ENCODE measurements around the gene HOMER2.

HOMER2 gene

GRCh38 chr15:82855286-82856100 is 97.0 kb downstream of the HOMER2 start:
- no peak for DNase-seq

- no peak for DNase-seq
Observed at GRCh38 chr15:82854554-82854953, 98.0 kb downstream of the HOMER2 start.

DNA sequence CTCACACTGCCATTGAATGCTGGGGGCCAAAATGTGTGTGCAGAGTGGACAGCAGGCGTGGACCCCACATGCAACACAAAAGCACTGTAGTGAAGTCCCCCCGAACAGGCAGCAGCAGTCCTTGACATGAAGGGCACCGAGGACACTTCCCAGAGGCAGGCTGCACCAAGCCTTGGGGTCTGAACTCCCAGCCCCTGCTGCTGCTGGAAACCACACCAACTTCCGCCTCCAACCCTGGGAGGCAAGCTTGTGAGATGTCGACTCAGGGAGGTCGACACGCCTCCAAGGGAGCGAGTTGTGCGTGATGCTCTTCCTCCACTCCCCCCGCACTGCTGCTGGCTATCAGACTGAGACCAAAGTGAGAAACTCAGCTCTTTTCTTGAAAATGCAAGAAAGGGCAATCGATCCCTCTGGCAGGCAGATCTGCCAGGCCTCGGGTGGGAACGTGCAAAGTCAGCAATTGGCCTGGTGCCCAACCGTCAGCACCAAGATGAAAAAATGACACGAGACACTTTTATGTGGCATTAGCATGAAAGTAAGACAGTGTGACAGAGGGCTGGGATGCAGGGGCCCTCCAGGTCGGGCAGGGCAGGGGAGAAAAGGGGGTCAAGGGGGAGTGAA is 99.5 kb downstream of the HOMER2 start:
- DNase-seq, result no peak

DNA sequence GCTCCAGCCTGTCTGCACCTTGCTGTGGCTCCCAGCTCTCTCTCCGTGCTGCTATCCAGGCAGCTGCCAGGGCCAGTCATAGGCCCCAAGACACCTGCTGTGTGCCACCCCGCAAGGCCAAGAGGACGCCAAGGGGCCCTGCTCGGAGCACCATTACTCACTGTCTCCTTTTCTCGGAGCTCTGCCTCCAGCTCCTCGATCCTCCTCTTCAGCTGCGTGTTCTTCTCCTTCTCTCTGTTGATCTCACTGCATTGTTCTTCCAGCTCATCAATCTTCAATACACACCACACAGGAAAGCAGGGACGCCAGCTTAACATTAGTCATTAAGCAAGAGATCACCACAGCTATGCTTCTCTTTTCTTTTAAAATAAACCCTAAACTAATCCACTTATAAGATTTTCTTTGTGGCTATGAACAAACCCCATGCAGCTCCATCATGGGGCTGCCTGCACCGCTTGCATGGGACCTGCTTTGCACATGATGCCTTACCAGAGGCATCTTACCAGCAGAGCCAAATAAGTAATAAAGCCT is 100.5 kb downstream of the HOMER2 start:
- DNase-seq, result no peak

DNA sequence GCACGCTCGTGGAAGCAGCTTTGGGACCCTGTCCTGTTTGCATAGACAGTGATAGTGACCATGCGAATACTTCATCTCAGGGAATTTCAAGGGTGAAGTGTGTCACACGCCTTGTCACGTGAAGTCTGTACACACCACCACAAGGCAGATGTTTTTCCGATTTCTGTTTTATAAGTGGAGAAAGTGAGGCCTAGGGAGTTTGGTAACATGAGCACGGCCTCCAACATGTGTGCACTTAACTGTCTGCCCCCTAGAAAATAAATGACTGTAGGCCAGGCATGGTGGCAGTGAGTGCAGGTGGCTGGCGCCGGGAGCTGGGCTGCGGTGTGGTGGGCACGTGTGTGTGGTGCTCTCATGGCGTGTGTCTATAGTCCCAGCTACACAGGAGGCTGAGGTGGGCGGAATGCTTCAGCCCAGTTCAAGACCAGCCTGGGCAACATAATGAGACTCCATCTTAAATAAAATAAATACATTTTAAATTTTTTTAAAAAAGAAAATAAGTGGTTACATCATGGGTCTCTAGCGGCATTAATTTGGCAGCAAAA is 101.1 kb downstream of the HOMER2 start:
- no peak for DNase-seq

GRCh38 chr15:82850731-82851130 is 101.8 kb downstream of the HOMER2 start:
- DNase-seq, result no peak

DNA sequence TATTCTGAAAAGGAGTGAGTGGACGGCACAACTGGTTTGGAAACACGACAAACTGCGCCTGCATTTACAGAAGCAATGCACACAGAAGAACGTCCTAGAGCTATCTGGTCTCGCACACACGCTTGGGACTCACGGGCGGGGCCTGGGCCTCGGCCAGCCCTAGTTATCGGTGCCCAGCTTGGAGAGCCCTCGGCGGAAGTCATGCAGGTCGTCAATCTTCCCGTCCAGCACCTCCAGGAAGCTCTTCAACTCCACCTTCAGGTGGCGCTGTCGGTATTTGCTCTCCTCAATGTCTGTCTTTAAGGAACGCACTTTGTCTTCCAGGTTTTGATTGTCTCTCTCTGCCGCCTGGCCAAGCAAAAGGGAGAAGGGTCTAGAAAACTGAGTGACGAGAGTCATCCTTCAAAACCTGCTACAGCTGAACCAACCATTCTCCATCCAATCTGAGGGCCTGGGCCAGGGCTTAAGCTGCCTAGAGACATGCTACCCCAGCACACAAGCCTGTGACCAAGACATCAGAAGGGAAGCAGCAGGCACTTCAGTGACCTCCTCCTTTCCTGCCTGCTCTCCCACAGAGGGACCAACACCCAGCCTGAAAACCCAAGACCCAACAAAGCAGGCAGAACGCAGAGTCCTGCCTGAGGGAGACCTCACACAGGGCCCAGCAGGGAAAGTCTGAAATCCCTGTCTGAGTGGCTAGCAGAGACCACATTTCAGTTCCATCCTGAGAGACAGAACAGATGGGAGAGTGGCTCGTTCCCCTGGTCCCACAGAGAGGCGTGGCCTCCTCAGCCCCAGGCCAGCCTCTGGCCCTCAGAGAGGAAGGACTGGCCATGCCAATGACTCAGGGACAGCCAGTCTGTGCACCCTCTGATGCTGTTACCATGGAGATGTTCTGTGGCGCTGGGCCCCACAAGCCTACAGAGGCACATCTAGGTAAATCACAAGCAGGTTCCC is 102.7 kb downstream of the HOMER2 start:
- DNase-seq, result no peak

DNA sequence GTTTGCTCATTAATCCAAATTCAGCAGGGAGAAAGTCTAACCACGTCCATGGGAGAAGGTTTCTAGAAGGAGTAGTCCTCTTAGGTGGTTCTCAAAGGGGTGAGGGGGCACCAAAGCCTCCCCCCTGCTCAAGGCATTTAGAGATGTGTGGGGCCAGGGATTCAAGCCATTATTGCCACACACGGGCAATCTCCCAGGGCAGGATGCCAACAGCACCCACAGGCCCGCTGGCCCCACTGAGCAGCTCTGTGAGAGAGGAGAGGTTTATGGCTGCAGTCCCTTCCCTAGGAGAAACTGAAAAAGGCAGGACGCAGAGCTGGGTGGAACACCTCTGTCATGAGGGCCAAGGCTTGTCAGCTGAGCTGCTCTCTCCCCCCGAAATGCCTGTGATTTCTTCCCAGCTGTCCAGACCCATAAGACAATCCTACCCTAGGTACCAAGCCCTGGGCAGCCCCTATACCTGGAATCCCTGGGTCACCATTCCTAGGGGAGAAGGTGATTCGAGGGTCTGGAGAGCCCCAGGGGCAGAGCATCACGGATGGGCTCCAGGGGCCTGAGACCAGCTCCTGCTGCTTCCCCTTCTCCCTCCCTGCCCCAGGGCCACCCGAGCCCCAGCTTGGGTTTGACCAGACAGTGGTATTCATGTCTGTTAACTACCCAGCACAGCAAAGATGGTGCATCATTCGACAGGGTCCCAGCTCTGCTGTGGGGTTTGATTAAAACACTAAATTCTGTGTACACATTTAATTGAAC is 104.1 kb downstream of the HOMER2 start:
- no peak for DNase-seq

DNA sequence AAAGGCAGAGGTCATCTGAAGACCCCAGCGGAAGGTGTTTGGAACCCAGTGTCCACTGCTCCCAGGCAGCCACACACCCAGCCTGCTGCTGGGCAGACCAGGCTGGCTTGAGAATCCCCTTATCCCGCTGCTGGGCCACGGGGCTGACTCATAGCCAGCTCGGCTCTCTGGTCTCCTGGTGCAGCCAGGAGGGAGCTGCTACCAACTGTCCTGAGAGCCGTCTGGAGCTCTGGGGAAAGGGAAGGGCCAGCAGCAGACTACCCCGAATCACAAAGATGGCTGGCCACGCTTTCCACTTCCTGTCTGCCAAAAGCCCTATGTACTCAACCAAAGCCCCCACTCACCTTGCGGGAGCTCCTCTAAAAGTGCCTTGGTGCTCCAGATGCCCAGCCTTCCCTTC is 104.8 kb downstream of the HOMER2 start:
- DNase-seq, result no peak

- no peak for DNase-seq
Observed at GRCh38 chr15:82846621-82847020, 105.9 kb downstream of the HOMER2 start.

- DNase-seq, result no peak
Observed at GRCh38 chr15:82845686-82846085, 106.8 kb downstream of the HOMER2 start.

- no peak for DNase-seq
Observed at GRCh38 chr15:82843566-82843965, 109.0 kb downstream of the HOMER2 start.

- DNase-seq, result no peak
Observed at GRCh38 chr15:82840166-82840565, 112.4 kb downstream of the HOMER2 start.

DNA sequence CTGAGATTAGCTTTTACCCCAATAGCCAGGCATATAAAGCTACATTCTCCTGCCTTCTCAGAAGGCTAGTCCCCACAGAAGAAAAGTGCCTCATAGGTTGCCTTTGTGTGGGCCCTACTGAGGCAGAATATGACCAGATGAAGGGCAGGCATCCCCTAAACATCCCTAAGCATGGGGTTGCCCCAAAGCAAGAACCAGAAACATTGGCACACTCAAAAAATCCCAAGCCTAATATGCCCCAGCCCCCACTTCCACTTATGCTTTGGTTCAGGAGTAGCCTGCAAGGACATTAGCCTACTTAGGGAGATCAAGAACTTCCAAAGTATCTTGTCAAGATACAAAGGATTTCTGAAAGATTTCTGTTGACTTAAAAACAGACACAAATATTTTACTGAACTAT is 113.4 kb downstream of the HOMER2 start:
- no peak for DNase-seq

DNA sequence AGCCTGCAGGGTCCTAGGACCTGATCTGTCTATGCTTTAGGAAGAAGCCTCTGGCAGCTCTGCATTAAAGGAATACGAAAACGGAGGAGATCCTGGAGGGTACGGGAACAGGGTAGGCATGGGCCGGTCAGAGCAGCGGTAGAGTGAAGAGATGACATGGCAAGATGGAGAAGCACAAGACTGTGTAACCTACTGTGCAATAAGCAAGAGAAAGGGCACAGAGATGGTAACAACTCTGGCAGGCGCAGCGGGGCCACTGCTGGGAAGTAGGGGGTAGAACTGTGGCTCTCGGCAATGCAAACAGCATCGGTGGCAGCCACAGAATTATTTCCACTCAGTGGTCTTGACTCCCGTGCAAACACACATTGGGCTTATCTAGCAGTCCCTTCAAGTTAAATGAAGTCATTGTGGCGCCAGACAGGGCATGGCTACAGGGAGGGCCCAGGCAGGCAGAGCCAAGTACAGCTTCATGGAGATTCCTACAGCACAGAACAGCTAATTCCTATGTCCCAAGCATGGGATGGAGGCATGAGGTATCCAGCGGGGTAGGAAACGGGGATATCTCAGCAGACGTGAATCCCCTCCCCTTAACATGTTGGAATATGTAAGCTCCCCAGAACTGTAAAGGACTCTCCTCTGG is 114.3 kb downstream of the HOMER2 start:
- no peak for DNase-seq

GRCh38 chr15:82835391-82835917 is 117.1 kb downstream of the HOMER2 start:
- DNase-seq, result no peak

- DNase-seq, result no peak
Observed at GRCh38 chr15:82833362-82833682, 119.2 kb downstream of the HOMER2 start.

- no peak for DNase-seq
Observed at GRCh38 chr15:82832601-82833361, 119.7 kb downstream of the HOMER2 start.

DNA sequence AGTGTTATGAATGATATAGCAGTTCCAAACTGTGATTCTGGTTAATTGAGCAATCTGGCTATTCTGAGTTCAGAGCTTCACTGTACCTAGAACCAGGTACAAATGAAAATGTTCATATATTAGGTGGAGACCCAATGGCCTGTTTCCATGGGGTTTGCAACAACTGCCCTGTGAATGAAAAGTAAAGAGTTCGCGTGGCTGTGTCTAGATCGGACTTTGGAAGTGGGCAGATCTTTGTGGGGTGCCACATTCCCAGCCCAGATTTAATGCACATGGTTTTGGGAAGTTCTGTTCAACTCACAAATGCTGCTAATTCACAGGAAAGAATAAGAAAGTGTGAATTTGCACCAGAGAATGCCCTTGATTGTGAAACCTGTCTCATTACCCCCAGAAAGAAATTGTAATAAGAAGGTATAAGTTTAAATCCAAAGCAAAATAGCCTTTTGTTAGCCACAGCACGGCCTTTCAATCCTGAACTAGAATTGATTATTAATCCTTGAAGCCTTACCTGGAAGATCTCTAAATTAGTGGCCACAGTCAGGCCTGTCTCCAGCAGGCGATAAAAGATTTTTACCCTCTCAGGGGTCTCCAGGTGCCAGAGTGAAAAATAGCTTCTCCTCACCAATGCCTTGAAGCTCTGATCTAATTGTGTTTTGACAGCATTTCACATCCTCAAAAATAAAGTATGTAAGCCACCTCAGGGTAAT is 120.5 kb downstream of the HOMER2 start:
- no peak for DNase-seq
